HG03575 (cell line): ENCODE data around the gene AMER2.

ENCODE experiments used
- ATAC-seq: cut with Tn5 transposase; IDR thresholded peaks from one replicate; pipeline ENCODE4 v1.9.1; 2021; ENCODE audit not compliant: unreplicated experiment, insufficient number of reproducible peaks, low FRiP score; ENCODE audit errors: extremely low read depth

Gene AMER2

GRCh38 chr13:25118378-25118905 is 53.6 kb downstream of the AMER2 start:
- no peak for ATAC-seq

GRCh38 chr13:25117312-25117711 is 54.8 kb downstream of the AMER2 start:
- ATAC-seq, result no peak

GRCh38 chr13:25116044-25116443 is 56.0 kb downstream of the AMER2 start:
- ATAC-seq, result no peak

GRCh38 chr13:25114220-25114619 is 57.9 kb downstream of the AMER2 start:
- no peak for ATAC-seq

GRCh38 chr13:25112695-25113255 is 59.3 kb downstream of the AMER2 start:
- ATAC-seq, result no peak
